ENCODE data around the gene SRP9. TPM values are rescaled to one million over a fixed set of nuclear protein-coding genes. Genes with fewer than 3 reads are reported as not detected.
"Not testable (repeated sequence)": the region's sequence is repeated elsewhere in the genome, so short reads cannot be mapped to it uniquely, and the experiment has no call there.

SRP9 gene
- total RNA-seq, 1 experiment from 2014 or later: 282 TPM

DNA sequence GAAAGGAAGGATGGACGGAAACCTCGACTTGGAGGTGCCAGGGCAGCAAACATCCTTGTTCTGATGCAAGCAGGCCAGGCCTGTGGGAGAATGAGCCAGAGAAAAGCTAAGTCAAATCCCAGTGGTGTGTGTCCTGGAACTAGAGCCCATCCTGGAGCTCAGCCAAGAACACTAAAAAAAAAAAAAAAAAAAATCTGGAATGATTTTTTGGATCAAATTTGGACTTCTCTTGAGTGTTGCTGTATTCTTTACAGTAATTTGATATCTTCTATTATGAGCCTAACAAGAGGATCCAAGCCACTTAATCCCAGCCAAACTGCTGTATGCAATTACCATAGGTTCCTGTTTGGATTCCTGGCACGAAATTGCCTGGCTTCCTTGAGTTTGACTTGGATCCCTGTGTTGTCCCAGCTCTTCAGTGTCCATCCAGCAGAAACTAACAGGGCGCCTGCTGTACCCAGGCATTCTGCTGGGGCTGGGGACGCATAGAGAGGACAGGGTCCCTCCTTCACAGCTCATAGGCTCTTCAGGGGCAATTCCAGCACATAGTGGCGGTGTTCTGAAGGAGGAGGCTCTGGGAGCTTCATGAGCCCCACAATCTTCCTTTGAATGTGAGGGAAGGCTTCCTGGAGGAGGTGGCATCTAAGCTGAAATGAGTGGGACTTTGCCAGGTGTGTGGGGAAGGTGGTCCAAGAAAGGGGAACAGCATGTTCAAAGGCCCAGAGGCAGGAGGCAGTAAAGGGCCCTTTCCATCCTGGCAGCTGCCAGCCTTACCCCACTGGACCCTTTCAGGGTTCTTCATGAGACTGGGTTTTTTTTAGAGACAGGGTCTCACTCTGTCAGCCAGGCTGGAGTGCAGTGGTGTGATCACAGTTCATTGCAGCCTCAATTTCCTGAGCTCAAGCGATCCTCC lies 57.0 kb downstream of the SRP9 start:
- BruUV-seq (replicated peaks): no TSS peak
- H3K4me3 ChIP-seq (ENCODE audit: low read depth in 2 of 2, low read length in 2 of 2): no peak overlapping the region
- CTCF ChIA-PET: interaction anchor here (0.6 to 0.7 kb wide), 2 partner anchors 17 to 153 kb away, joined by 3 to 7 read pairs; no protein-coding TSS in a partner anchor
- H3K4me1 ChIP-seq (ENCODE audit: control insufficient read depth, insufficient read depth, low read length): no peaks in the 10 kb centered on the region
- in situ Hi-C loops (cut with HindIII; ENCODE audit: low pct_unique_long_range_greater_than_20kb, low sequenced_read_pairs) (no loop called here), intact Hi-C loops (cut with micrococcal nuclease; ENCODE audit: unreplicated experiment) (no loop called here)
- no peaks in the 10 kb centered on the region for H3K27me3 ChIP-seq (ENCODE audit: control insufficient read depth, insufficient read depth, low read length)
- ATAC-seq (no peak), DNase-seq (ENCODE audit: low read depth, low spot score) (no peak)
- TF ChIP-seq, protein P1, sequence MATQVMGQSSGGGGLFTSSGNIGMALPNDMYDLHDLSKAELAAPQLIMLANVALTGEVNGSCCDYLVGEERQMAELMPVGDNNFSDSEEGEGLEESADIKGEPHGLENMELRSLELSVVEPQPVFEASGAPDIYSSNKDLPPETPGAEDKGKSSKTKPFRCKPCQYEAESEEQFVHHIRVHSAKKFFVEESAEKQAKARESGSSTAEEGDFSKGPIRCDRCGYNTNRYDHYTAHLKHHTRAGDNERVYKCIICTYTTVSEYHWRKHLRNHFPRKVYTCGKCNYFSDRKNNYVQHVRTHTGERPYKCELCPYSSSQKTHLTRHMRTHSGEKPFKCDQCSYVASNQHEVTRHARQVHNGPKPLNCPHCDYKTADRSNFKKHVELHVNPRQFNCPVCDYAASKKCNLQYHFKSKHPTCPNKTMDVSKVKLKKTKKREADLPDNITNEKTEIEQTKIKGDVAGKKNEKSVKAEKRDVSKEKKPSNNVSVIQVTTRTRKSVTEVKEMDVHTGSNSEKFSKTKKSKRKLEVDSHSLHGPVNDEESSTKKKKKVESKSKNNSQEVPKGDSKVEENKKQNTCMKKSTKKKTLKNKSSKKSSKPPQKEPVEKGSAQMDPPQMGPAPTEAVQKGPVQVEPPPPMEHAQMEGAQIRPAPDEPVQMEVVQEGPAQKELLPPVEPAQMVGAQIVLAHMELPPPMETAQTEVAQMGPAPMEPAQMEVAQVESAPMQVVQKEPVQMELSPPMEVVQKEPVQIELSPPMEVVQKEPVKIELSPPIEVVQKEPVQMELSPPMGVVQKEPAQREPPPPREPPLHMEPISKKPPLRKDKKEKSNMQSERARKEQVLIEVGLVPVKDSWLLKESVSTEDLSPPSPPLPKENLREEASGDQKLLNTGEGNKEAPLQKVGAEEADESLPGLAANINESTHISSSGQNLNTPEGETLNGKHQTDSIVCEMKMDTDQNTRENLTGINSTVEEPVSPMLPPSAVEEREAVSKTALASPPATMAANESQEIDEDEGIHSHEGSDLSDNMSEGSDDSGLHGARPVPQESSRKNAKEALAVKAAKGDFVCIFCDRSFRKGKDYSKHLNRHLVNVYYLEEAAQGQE (IDR thresholded peaks at IDR 0.05; ENCODE audit: insufficient read depth in 1 of 2, low read depth in 2 of 2, low read length in 1 of 2): no peak
- TF ChIP-seq POLR2AphosphoS5 (IDR thresholded peaks at IDR 0.05; ENCODE audit: low read depth, low read length) (no peak), SIN3A (IDR thresholded peaks at IDR 0.05; ENCODE audit: borderline replicate concordance, insufficient read depth, low read depth, low read length) (no peak), TCF7L2 (IDR thresholded peaks at IDR 0.05; ENCODE audit: low read depth, low read length) (no peak)
- TF ChIP-seq, protein P2, sequence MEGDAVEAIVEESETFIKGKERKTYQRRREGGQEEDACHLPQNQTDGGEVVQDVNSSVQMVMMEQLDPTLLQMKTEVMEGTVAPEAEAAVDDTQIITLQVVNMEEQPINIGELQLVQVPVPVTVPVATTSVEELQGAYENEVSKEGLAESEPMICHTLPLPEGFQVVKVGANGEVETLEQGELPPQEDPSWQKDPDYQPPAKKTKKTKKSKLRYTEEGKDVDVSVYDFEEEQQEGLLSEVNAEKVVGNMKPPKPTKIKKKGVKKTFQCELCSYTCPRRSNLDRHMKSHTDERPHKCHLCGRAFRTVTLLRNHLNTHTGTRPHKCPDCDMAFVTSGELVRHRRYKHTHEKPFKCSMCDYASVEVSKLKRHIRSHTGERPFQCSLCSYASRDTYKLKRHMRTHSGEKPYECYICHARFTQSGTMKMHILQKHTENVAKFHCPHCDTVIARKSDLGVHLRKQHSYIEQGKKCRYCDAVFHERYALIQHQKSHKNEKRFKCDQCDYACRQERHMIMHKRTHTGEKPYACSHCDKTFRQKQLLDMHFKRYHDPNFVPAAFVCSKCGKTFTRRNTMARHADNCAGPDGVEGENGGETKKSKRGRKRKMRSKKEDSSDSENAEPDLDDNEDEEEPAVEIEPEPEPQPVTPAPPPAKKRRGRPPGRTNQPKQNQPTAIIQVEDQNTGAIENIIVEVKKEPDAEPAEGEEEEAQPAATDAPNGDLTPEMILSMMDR (IDR thresholded peaks at IDR 0.05): no peak
- no peak overlapping the region for H3K27ac ChIP-seq (ENCODE audit: low read length)
- no peaks in the 10 kb centered on the region for H3K9me3 ChIP-seq (ENCODE audit: control insufficient read depth, insufficient read depth, low read depth, low read length)
- POLR2A ChIA-PET: no interaction called here
- no peaks in the 10 kb centered on the region for H3K36me3 ChIP-seq (ENCODE audit: control insufficient read depth, insufficient read depth, low read length)

DNA sequence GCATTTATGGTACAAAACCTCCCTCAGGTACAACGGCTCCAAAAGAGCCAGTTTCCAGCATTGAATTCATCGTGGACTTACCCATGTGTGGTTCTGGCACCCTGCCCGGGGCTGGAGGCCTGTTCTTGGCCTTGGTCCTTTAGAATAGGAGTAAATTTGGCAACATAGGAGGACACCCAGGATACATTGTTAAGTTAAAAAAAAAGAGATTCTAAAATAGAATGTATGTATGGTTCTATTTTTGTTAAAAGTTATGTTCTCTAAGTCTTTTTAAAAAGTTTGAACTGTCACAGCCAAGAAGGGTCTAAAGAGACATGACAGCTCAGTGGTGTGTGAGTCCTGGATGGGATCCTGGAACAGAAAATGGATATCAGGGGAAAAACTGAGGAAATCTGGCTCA lies 58.2 kb downstream of the SRP9 start:
- ATAC-seq: no peak
- H3K36me3 ChIP-seq (ENCODE audit: control insufficient read depth, insufficient read depth, low read length): no peaks in the 10 kb centered on the region
- BruUV-seq (replicated peaks): no TSS peak
- no peak overlapping the region for H3K4me3 ChIP-seq (ENCODE audit: low read depth in 2 of 2, low read length in 2 of 2)
- in situ Hi-C loops (cut with HindIII; ENCODE audit: low pct_unique_long_range_greater_than_20kb, low sequenced_read_pairs): no loop called here
- DNase-seq (ENCODE audit: low read depth, low spot score): no peak
- no peak overlapping the region for H3K27ac ChIP-seq (ENCODE audit: low read length)
- POLR2A ChIA-PET: no interaction called here
- no peaks in the 10 kb centered on the region for H3K9me3 ChIP-seq (ENCODE audit: control insufficient read depth, insufficient read depth, low read depth, low read length)
- intact Hi-C loops (cut with micrococcal nuclease; ENCODE audit: unreplicated experiment): no loop called here
- no peaks in the 10 kb centered on the region for H3K4me1 ChIP-seq (ENCODE audit: control insufficient read depth, insufficient read depth, low read length)
- no peaks in the 10 kb centered on the region for H3K27me3 ChIP-seq (ENCODE audit: control insufficient read depth, insufficient read depth, low read length)
- TF ChIP-seq, protein P1 (IDR thresholded peaks at IDR 0.05; ENCODE audit: insufficient read depth in 1 of 2, low read depth in 2 of 2, low read length in 1 of 2): no peak
- no peak for TF ChIP-seq TCF7L2 (IDR thresholded peaks at IDR 0.05; ENCODE audit: low read depth, low read length)
- TF ChIP-seq POLR2AphosphoS5 (IDR thresholded peaks at IDR 0.05; ENCODE audit: low read depth, low read length): no peak
- TF ChIP-seq, protein P2 (IDR thresholded peaks at IDR 0.05): no peak
- TF ChIP-seq SIN3A (IDR thresholded peaks at IDR 0.05; ENCODE audit: borderline replicate concordance, insufficient read depth, low read depth, low read length): no peak
- CTCF ChIA-PET: no interaction called here

DNA sequence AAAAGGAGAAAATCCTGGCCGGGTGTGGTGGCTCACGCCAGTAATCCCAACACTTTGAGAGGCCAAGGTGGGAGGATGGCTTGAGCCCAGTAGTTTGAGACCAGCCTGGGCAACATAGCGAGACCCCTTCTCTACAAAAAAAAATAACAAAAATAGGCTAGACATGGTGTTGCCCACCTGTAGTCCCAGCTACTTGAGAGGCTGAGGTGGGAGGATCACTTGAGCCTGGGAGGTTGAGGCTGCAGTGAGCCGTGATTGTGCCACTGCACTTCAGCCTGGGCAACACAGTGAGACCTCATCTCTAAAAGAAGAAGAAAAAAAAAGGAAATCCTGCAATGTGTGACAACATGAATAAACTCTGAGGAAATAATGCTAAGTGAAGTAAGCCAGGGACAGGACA lies 58.7 kb downstream of the SRP9 start:
- POLR2A ChIA-PET; in situ Hi-C loops (cut with HindIII; ENCODE audit: low pct_unique_long_range_greater_than_20kb, low sequenced_read_pairs); H3K4me1 ChIP-seq (ENCODE audit: control insufficient read depth, insufficient read depth, low read length); DNase-seq (ENCODE audit: low read depth, low spot score); intact Hi-C loops (cut with micrococcal nuclease; ENCODE audit: unreplicated experiment); H3K9me3 ChIP-seq (ENCODE audit: control insufficient read depth, insufficient read depth, low read depth, low read length); ATAC-seq; H3K27me3 ChIP-seq (ENCODE audit: control insufficient read depth, insufficient read depth, low read length); H3K27ac ChIP-seq (ENCODE audit: low read length); H3K4me3 ChIP-seq (ENCODE audit: low read depth in 2 of 2, low read length in 2 of 2); CTCF ChIA-PET; BruUV-seq (replicated peaks); H3K36me3 ChIP-seq (ENCODE audit: control insufficient read depth, insufficient read depth, low read length): not testable (repeated sequence)

Measured in Panc1 (cell line).